DOHH2 (cell line): ENCODE results near the gene DDI2.

Experiments
- H3F3A ChIP-seq: fragments of 200-600 bp; sonication (generic), shearing (Covaris generic); 2 replicates; pipeline ENCODE4 v1.6.0; 2016; ENCODE audit warnings: antibody characterized with exemption, mild to moderate bottlenecking; ENCODE audit not compliant: control insufficient read depth, insufficient read depth
- H3K27ac ChIP-seq: fragments of 200-600 bp; sonication (generic); 2 replicates; pipeline ENCODE4 v1.5.1; 2014; ENCODE audit warnings: low read depth, mild to moderate bottlenecking, low read length, moderate library complexity
- H3K27me3 ChIP-seq: fragments of 200-600 bp; sonication (generic); 2 replicates; pipeline ENCODE4 v1.6.1; 2014; ENCODE audit warnings: mild to moderate bottlenecking, low read length, mixed read lengths; ENCODE audit not compliant: control insufficient read depth
- H3K36me3 ChIP-seq: fragments of 200-600 bp; sonication (generic); 2 replicates; pipeline ENCODE4 v1.6.1; 2014; ENCODE audit warnings: mild to moderate bottlenecking, low read length, moderate library complexity, mixed read lengths; ENCODE audit not compliant: control insufficient read depth
- H3K4me1 ChIP-seq: fragments of 200-600 bp; sonication (generic); 2 replicates; pipeline ENCODE4 v1.6.1; 2014; ENCODE audit warnings: mild to moderate bottlenecking, low read length, mixed read lengths; ENCODE audit not compliant: control insufficient read depth
- H3K4me2 ChIP-seq: fragments of 200-600 bp; sonication (generic); 2 replicates; pipeline ENCODE4 v1.6.0; 2014; ENCODE audit warnings: mild to moderate bottlenecking, low read length, moderate library complexity
- H3K4me3 ChIP-seq: fragments of 200-600 bp; sonication (generic); 2 replicates; pipeline ENCODE4 v1.5.1; 2014; ENCODE audit warnings: mild to moderate bottlenecking, low read length, mixed read lengths
- H3K79me2 ChIP-seq: fragments of 200-600 bp; sonication (generic); 2 replicates; pipeline ENCODE4 v1.6.1; 2014; ENCODE audit warnings: mild to moderate bottlenecking, low read length, mixed read lengths; ENCODE audit not compliant: control insufficient read depth
- H3K9me2 ChIP-seq: fragments of 200-600 bp; sonication (generic); replicated peaks from 2 replicates; pipeline ENCODE4 v1.6.1; 2014; ENCODE audit warnings: mild to moderate bottlenecking, low read length, mixed read lengths; ENCODE audit not compliant: control insufficient read depth
- H3K9me3 ChIP-seq: fragments of 200-600 bp; sonication (generic); 2 replicates; pipeline ENCODE4 v1.6.1; 2014; ENCODE audit warnings: antibody characterized with exemption, low read length, mixed read lengths; ENCODE audit not compliant: control insufficient read depth, insufficient read depth
- H4K20me1 ChIP-seq: fragments of 200-600 bp; sonication (generic); 2 replicates; pipeline ENCODE4 v1.6.0; 2014; ENCODE audit warnings: low read depth, mild to moderate bottlenecking, antibody characterized with exemption, low read length, moderate library complexity; ENCODE audit not compliant: control insufficient read depth, insufficient read depth
- EZH2phosphoT487 ChIP-seq: fragments of 200-600 bp; sonication (generic); IDR thresholded peaks from 2 replicates; pipeline ENCODE4 v1.6.1; 2017; ENCODE audit warnings: borderline replicate concordance, mild to moderate bottlenecking, antibody characterized with exemption, low read length, moderate library complexity, mixed read lengths
- TF ChIP-seq, protein P1 (sequence below): fragments of 200-600 bp; sonication (generic); IDR thresholded peaks from one replicate; pipeline ENCODE4 v1.5.1; 2014; ENCODE audit warnings: antibody characterized with exemption, mild to moderate bottlenecking, low read depth, low read length; ENCODE audit not compliant: poor library complexity, severe bottlenecking

The DDI2 gene

DNA sequence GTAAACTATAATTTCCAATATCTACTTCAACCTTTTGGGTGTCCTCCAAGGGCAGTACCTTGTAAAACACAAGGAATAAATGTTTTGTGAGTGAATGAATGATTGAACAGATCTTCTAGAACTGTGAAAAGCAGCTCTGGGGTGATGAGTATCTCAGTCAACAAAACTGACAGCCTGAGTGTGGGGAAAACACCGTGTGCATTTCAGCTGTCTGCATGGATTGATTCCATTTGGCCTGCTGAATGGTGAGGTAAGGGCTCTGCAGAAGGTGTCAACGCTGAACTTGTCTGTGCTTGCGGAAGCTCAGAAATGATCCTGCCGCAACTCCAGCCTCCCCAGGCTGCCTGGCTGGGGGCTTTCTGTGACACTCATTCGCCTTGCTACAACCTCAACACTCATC lies 25.0 kb upstream of the DDI2 start:
- Histone ChIP-seq H3K4me3 (no peak overlapping the region), H3K9me3 (no peaks in the 10 kb centered on the region; the same call in 1 of the 2 replicates), H3K27ac (no peak overlapping the region), H3K79me2 (no peaks in the 10 kb centered on the region), H3K36me3 (no peaks in the 10 kb centered on the region), H3F3A (0 out of 2 replicates have a peak, but pooled peaks cover 6% of the 10 kb centered on the region), H3K9me2 (no peaks in the 10 kb centered on the region), H3K4me2 (no peak overlapping the region), H4K20me1 (no peaks in the 10 kb centered on the region), H3K4me1 (no peaks in the 10 kb centered on the region), H3K27me3 (peaks cover 14% of the 10 kb centered on the region)
- TF ChIP-seq, protein P1, sequence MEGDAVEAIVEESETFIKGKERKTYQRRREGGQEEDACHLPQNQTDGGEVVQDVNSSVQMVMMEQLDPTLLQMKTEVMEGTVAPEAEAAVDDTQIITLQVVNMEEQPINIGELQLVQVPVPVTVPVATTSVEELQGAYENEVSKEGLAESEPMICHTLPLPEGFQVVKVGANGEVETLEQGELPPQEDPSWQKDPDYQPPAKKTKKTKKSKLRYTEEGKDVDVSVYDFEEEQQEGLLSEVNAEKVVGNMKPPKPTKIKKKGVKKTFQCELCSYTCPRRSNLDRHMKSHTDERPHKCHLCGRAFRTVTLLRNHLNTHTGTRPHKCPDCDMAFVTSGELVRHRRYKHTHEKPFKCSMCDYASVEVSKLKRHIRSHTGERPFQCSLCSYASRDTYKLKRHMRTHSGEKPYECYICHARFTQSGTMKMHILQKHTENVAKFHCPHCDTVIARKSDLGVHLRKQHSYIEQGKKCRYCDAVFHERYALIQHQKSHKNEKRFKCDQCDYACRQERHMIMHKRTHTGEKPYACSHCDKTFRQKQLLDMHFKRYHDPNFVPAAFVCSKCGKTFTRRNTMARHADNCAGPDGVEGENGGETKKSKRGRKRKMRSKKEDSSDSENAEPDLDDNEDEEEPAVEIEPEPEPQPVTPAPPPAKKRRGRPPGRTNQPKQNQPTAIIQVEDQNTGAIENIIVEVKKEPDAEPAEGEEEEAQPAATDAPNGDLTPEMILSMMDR = no peak
- TF ChIP-seq EZH2phosphoT487 = no peak

GRCh38 chr1:15595809-15596617 lies 21.2 kb upstream of the DDI2 start:
- no peaks in the 10 kb centered on the region for H3K79me2 ChIP-seq
- no peaks in the 10 kb centered on the region for H3K4me1 ChIP-seq
- H3K27me3 ChIP-seq = peaks cover 31% of the 10 kb centered on the region
- no peak overlapping the region for H3K27ac ChIP-seq
- H3K9me3 ChIP-seq = no peaks in the 10 kb centered on the region
- H3F3A ChIP-seq = 0 out of 2 replicates have a peak, but pooled peaks cover 6% of the 10 kb centered on the region
- no peaks in the 10 kb centered on the region for H3K36me3 ChIP-seq
- TF ChIP-seq EZH2phosphoT487 = no peak
- TF ChIP-seq, protein P1 = no peak
- no peak overlapping the region for H3K4me3 ChIP-seq
- no peak overlapping the region for H3K4me2 ChIP-seq
- H4K20me1 ChIP-seq = no peaks in the 10 kb centered on the region
- no peaks in the 10 kb centered on the region for H3K9me2 ChIP-seq

GRCh38 chr1:15598436-15598835 lies 18.8 kb upstream of the DDI2 start:
- TF ChIP-seq, protein P1 = no peak
- TF ChIP-seq EZH2phosphoT487 = no peak
- Histone ChIP-seq H3K79me2 (no peaks in the 10 kb centered on the region), H3K36me3 (no peaks in the 10 kb centered on the region), H3K27ac (no peak overlapping the region), H3K9me2 (no peaks in the 10 kb centered on the region), H3K27me3 (peaks cover 31% of the 10 kb centered on the region), H3K4me1 (peaks cover 6% of the 10 kb centered on the region), H3F3A (0 out of 2 replicates have a peak, but pooled peaks cover 6% of the 10 kb centered on the region), H4K20me1 (no peaks in the 10 kb centered on the region), H3K4me2 (no peak overlapping the region), H3K4me3 (no peak overlapping the region), H3K9me3 (no peaks in the 10 kb centered on the region)
